Right ventricle myocardium superior (tissue), 1 donor: Measurements from ENCODE around the gene SHQ1. TPM values are rescaled to one million over a fixed set of nuclear protein-coding genes. Genes with fewer than 3 reads are reported as not detected.
"Not testable (repeated sequence)": the region's sequence is repeated elsewhere in the genome, so short reads cannot be mapped to it uniquely, and the experiment has no call there.

Experiments
- ATAC-seq: fragments of 200-7000 bp; cut with Tn5 transposase; one replicate; pipeline ENCODE4 v1.9.1; 2020; ENCODE audit warnings: mild to moderate bottlenecking; ENCODE audit not compliant: poor library complexity
- DNase-seq: peaks from one replicate; pipeline ENCODE4 v3.0.0-alpha.2; 2020
- intact Hi-C: fragments of 100-400 bp; cut with DNase I; formaldehyde crosslinking; loops from one replicate; pipeline ENCODE4 v1.11.2; 2022
- total RNA-seq: library from RNA; stranded (reverse); fragmentation: NEBNext Ultra II Directional; extraction: Animal tissue kit (Norgen Biotek cat#: 25700); gene quantifications from one replicate; pipeline ENCODE4 v1.2.1, GENCODE V29; 2021
- donor health status: DM: no; HTN: yes; CAD: no; lungs with severe emphysema.

The SHQ1 gene
- total RNA-seq, 1 donor from 2014 or later = 15.1 TPM

- ATAC-seq, intact Hi-C loops, DNase-seq: not testable (repeated sequence)
Measured at GRCh38 chr3:72732666-72733345, 115.4 kb downstream of the SHQ1 start.

- DNase-seq (no peak), ATAC-seq (peak; percentile 81)
- intact Hi-C loops = no loop called here
Measured at GRCh38 chr3:72728958-72729467, 119.2 kb downstream of the SHQ1 start.

- ATAC-seq (no peak), DNase-seq (no peak)
- intact Hi-C loops = no loop called here
Measured at GRCh38 chr3:72728329-72728889, 119.8 kb downstream of the SHQ1 start.

- ATAC-seq = no peak
- DNase-seq = no peak
- intact Hi-C loops = no loop called here
Measured at GRCh38 chr3:72727726-72728125, 120.5 kb downstream of the SHQ1 start.

- DNase-seq = no peak
- intact Hi-C loops = no loop called here
- no peak for ATAC-seq
Measured at GRCh38 chr3:72727172-72727571, 121.1 kb downstream of the SHQ1 start.

- intact Hi-C loops = no loop called here
- ATAC-seq (no peak), DNase-seq (no peak)
Measured at GRCh38 chr3:72725229-72725628, 123.0 kb downstream of the SHQ1 start.

- DNase-seq (no peak), ATAC-seq (no peak)
- intact Hi-C loops = no loop called here
Measured at GRCh38 chr3:72724070-72724469, 124.2 kb downstream of the SHQ1 start.

- intact Hi-C loops = no loop called here
- ATAC-seq = peak; percentile 85
- peak; percentile 50 for DNase-seq
Measured at GRCh38 chr3:72722930-72723726, 125.1 kb downstream of the SHQ1 start.

GRCh38 chr3:72721683-72722381, 126.4 kb downstream of the SHQ1 start:
- intact Hi-C loops = no loop called here
- DNase-seq (no peak), ATAC-seq (no peak)

GRCh38 chr3:72720566-72720965, 127.7 kb downstream of the SHQ1 start:
- intact Hi-C loops = no loop called here
- ATAC-seq = no peak

GRCh38 chr3:72719137-72719536, 129.1 kb downstream of the SHQ1 start:
- ATAC-seq = no peak
- DNase-seq = no peak
- intact Hi-C loops = no loop called here

More at GRCh38 chr3:72720566-72720965, 127.7 kb downstream of the SHQ1 start:
- DNase-seq = no peak

GRCh38 chr3:72714135-72714534, 134.1 kb downstream of the SHQ1 start:
- intact Hi-C loops, ATAC-seq, DNase-seq: not testable (repeated sequence)

GRCh38 chr3:72710471-72710870, 137.8 kb downstream of the SHQ1 start:
- DNase-seq, ATAC-seq, intact Hi-C loops: not testable (repeated sequence)

GRCh38 chr3:72708441-72708840, 139.8 kb downstream of the SHQ1 start:
- DNase-seq (no peak), ATAC-seq (no peak)
- intact Hi-C loops = no loop called here

- DNase-seq (no peak), ATAC-seq (no peak)
- intact Hi-C loops = no loop called here
Measured at GRCh38 chr3:72702997-72703396, 145.2 kb downstream of the SHQ1 start.

- intact Hi-C loops = no loop called here
- peak; percentile 89 for ATAC-seq
- peak; percentile 53 for DNase-seq
Measured at GRCh38 chr3:72702390-72702789, 145.9 kb downstream of the SHQ1 start.

GRCh38 chr3:72700106-72700505, 148.1 kb downstream of the SHQ1 start:
- DNase-seq (no peak), ATAC-seq (no peak)
- intact Hi-C loops = no loop called here

- DNase-seq = no peak
- ATAC-seq = no peak
- intact Hi-C loops = no loop called here
Measured at GRCh38 chr3:72699631-72700030, 148.6 kb downstream of the SHQ1 start.
